Measurements from ENCODE around the gene TENM4. TPM values are rescaled to one million over a fixed set of nuclear protein-coding genes. Genes with fewer than 3 reads are reported as not detected.

The TENM4 gene
- polyA plus RNA-seq, 3 donors: 0.31 to 1.7 TPM; not detected in 1

GRCh38 chr11:78722786-78723185 lies 718.0 kb downstream of the TENM4 start:
- no peak overlapping the region for H3K9ac ChIP-seq (ENCODE audit: insufficient read depth, low read length, poor library complexity, severe bottlenecking)
- H3K27ac Mint-ChIP-seq: no peak overlapping the region
- H3K4me3 Mint-ChIP-seq: no peak overlapping the region
- peaks cover 2% of the 10 kb centered on the region for H3K4me1 Mint-ChIP-seq
- H3K36me3 ChIP-seq (replicated peaks in 1 of 2; ENCODE audit: control insufficient read depth in 1 of 2, insufficient read depth in 2 of 2, low read length in 2 of 2): no peaks in the 10 kb centered on the region
- no peak overlapping the region for H3K4me3 ChIP-seq (replicated peaks in 1 of 3; ENCODE audit: low read depth in 2 of 3, low read length in 3 of 3)
- H3K9me3 Mint-ChIP-seq: peaks cover 0 to 2% (median 0%) of the 10 kb centered on the region in 7 donors
- peaks cover 3 to 4% of the 10 kb centered on the region in 2 donors for H3K4me1 ChIP-seq (ENCODE audit: control insufficient read depth in 1 of 2, insufficient read depth in 2 of 2, low read length in 2 of 2)
- no peak overlapping the region for H3K4me2 ChIP-seq (replicated peaks; ENCODE audit: extremely low read depth, low read length, poor library complexity, severe bottlenecking)
- DNase-seq: no peak
- intact Hi-C loops (cut with micrococcal nuclease): no loop called here
- no peaks in the 10 kb centered on the region for H3K79me2 ChIP-seq (ENCODE audit: insufficient read depth, low read length)
- H3K36me3 Mint-ChIP-seq: no peaks in the 10 kb centered on the region
- no peaks in the 10 kb centered on the region for H3K9me3 ChIP-seq (replicated peaks in 1 of 2; ENCODE audit: control insufficient read depth in 1 of 2, insufficient read depth in 1 of 2, low read length in 2 of 2)
- TF ChIP-seq CTCF (IDR thresholded peaks at IDR 0.05): no peak
- H3K27me3 Mint-ChIP-seq (ENCODE audit: low read depth in 3 of 3): peaks cover 6 to 11% (median 8%) of the 10 kb centered on the region in 3 donors
- H3K27ac ChIP-seq (ENCODE audit: low read depth in 1 of 2, low read length in 2 of 2): no peak overlapping the region
- WGBS (ENCODE audit: insufficient coverage): 95% methylated on average over 5 of the region's 5 CpGs
- no peaks in the 10 kb centered on the region for H3K27me3 ChIP-seq (ENCODE audit: control insufficient read depth in 2 of 2, insufficient read depth in 2 of 2, low read length in 2 of 2)
- no peaks in the 10 kb centered on the region for H4K20me1 ChIP-seq (ENCODE audit: insufficient read depth, low read length)
- H2AFZ ChIP-seq (ENCODE audit: insufficient read depth, low read depth, low read length, poor library complexity, severe bottlenecking): no peak overlapping the region

- H3K9me3 Mint-ChIP-seq: no peaks in the 10 kb centered on the region
- H3K27me3 ChIP-seq (ENCODE audit: control insufficient read depth in 2 of 2, insufficient read depth in 2 of 2, low read length in 2 of 2): no peaks in the 10 kb centered on the region
- H3K4me1 ChIP-seq (ENCODE audit: control insufficient read depth in 1 of 2, insufficient read depth in 2 of 2, low read length in 2 of 2): no peaks in the 10 kb centered on the region
- H3K27ac Mint-ChIP-seq: no peak overlapping the region
- no peaks in the 10 kb centered on the region for H3K9me3 ChIP-seq (replicated peaks in 1 of 2; ENCODE audit: control insufficient read depth in 1 of 2, insufficient read depth in 1 of 2, low read length in 2 of 2)
- H2AFZ ChIP-seq (ENCODE audit: insufficient read depth, low read depth, low read length, poor library complexity, severe bottlenecking): no peak overlapping the region
- no peaks in the 10 kb centered on the region for H3K79me2 ChIP-seq (ENCODE audit: insufficient read depth, low read length)
- no peak for DNase-seq
- H3K9ac ChIP-seq (ENCODE audit: insufficient read depth, low read length, poor library complexity, severe bottlenecking): no peak overlapping the region
- H3K27ac ChIP-seq (ENCODE audit: low read depth in 1 of 2, low read length in 2 of 2): no peak overlapping the region
- no peak for TF ChIP-seq CTCF (IDR thresholded peaks at IDR 0.05)
- intact Hi-C loops (cut with micrococcal nuclease): no loop called here
- H3K36me3 Mint-ChIP-seq: no peaks in the 10 kb centered on the region
- H3K36me3 ChIP-seq (replicated peaks in 1 of 2; ENCODE audit: control insufficient read depth in 1 of 2, insufficient read depth in 2 of 2, low read length in 2 of 2): no peaks in the 10 kb centered on the region
- peaks cover 8 to 13% (median 9%) of the 10 kb centered on the region in 3 donors for H3K27me3 Mint-ChIP-seq (ENCODE audit: low read depth in 3 of 3)
- H3K4me3 ChIP-seq (replicated peaks in 1 of 3; ENCODE audit: low read depth in 2 of 3, low read length in 3 of 3): no peak overlapping the region
- no peak overlapping the region for H3K4me2 ChIP-seq (replicated peaks; ENCODE audit: extremely low read depth, low read length, poor library complexity, severe bottlenecking)
- H4K20me1 ChIP-seq (ENCODE audit: insufficient read depth, low read length): no peaks in the 10 kb centered on the region
- no peak overlapping the region for H3K4me3 Mint-ChIP-seq
- no peaks in the 10 kb centered on the region for H3K4me1 Mint-ChIP-seq
Measured at GRCh38 chr11:78720281-78720989, 720.4 kb downstream of the TENM4 start.

All from CD14-positive monocyte (primary cell).